ENCODE data around the gene SLIT3.

The SLIT3 gene

GRCh38 chr5:168979135-168979534 is 321.8 kb downstream of the SLIT3 start:
- DNase-seq: no peak

- DNase-seq: no peak
These were observed 322.4 kb downstream of the SLIT3 start for GRCh38 chr5:168978500-168978899.

- DNase-seq: no peak
These were observed 322.9 kb downstream of the SLIT3 start for GRCh38 chr5:168978015-168978414.

- no peak for DNase-seq
These were observed 324.5 kb downstream of the SLIT3 start for GRCh38 chr5:168976311-168976970.

DNA sequence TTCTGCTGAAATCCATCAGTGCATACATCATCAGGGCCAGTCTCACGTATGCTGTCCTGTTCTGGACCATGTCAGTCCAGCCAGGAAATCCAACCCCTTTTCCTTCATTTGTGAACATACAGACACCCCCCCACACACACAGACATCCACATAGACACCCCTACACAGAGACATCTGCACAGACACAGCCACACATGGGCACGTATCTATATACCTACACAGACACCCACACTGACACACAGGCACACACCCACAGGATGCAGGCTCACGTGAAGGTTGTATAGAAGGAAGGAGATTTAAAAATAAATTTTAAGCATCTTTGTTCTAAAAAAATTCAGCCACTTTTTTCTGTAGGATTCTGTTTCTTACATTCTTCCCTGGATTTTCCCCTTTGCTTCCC is 325.6 kb downstream of the SLIT3 start:
- no peak for DNase-seq

DNA sequence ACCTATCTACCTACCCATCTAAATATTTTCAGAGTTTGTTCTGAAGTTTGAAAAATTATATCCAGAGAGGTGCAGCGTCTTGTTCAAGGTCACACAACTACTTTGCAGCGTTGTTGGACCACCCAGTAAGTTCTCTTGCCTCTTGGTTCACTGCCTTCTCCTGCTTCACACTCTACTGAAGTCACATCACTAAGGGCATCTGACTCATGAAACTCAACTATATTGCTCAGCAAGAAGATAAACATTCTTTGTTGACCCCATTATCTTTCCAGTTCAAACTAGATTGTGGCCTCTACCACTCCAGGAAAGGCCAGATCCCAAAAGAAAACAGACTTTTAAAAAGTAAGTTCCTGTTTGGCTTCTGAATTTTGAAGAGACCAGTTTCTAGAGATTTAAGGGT is 326.9 kb downstream of the SLIT3 start:
- no peak for DNase-seq

GRCh38 chr5:168972731-168973130 is 328.2 kb downstream of the SLIT3 start:
- DNase-seq: no peak

- no peak for DNase-seq
These were observed 329.8 kb downstream of the SLIT3 start for GRCh38 chr5:168971100-168971499.

GRCh38 chr5:168969326-168969886 is 331.5 kb downstream of the SLIT3 start:
- DNase-seq: no peak

GRCh38 chr5:168967882-168968620 is 332.9 kb downstream of the SLIT3 start:
- DNase-seq: no peak

DNA sequence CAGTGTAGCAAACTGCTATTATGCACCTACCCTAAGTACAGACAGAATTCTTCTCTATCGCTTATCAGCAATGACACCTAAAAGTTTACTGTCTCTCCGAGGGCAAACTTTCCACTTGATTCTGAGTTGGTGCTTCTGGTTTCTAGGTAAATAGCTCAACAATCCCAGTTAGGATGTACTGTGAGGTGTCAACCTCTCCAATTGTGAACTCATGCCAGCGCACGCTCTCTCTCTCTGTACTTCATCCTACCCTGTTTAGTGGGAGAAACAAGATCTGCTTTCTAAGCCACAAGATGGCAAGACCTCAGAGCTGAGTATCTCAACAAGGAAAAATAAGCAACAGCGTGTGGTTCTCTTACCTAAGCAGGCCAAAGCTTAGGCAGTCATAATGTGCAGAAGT is 335.3 kb downstream of the SLIT3 start:
- no peak for DNase-seq

DNA sequence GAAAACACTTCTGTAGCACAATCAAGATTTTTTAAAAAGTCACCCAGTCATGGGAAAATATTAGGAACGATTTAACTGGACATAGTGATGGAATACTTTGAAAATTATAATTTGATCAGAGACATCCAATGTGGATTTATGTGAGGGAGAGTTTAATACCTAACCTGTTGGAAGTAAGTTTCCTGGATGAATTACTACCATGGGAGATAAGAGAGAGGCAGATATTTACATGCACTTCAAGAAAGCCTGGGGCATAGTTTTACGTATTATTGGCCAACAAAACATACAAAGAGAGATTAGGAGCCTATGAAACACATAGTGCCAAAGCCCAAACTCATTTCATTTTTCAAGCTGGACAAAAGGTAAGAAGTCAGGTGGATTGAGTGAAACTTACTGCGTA is 336.8 kb downstream of the SLIT3 start:
- no peak for DNase-seq

DNA sequence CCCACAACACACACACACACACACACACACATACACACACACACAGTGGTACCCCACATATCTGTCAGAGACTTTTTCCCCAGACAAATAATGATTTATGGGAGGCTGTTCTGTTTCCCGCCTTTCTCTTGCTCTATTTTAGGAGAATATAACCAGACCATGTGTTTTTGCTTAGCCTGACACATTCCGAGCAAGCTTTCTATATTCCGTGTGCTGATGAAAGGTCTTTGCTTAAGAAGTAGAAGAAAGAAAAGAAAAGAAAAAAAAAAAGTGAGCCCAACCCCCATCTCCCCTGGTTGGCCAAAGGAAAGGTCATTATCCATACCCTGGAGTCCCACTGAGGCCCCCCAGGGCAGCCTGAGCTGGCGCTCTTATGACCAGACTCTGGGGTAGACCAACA is 338.6 kb downstream of the SLIT3 start:
- DNase-seq: no peak

DNA sequence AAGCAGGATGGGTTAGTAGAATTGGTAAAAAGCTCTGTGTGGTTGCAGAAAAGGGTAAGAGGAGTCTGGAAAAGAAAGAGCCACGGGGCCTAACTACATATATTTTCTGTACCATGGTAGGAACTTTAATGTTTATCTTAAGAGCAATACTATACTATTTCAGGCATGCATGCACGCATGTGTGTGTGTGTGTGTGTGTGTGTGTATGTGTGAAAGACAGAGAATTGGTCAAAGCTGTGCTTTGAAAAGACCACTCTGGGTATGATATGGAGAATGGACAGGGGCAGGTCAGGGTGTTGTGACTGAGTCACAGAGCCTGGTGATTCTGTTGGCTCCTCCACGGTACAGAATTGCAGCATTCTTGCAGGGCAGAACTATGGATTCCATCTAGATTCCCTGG is 339.3 kb downstream of the SLIT3 start:
- DNase-seq: no peak

DNA sequence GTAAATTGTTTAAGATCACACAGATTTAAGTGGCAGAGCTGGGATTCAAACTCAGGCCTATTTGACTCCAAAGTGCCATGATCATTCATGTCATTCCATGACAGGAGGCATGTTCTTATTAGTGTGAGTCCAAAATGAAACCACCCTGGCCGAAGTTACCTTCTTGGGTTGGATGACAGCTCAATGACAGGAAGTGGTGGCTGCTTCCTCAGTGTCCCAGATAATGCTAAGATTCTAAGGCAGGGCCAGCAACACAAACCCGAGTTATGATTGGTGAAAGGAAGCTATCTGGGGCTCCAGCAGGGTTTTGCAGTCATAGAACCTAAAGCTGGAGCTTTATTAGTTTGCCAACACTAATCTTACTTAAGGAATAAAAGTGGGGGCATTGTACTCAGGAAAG is 340.4 kb downstream of the SLIT3 start:
- DNase-seq: no peak

DNA sequence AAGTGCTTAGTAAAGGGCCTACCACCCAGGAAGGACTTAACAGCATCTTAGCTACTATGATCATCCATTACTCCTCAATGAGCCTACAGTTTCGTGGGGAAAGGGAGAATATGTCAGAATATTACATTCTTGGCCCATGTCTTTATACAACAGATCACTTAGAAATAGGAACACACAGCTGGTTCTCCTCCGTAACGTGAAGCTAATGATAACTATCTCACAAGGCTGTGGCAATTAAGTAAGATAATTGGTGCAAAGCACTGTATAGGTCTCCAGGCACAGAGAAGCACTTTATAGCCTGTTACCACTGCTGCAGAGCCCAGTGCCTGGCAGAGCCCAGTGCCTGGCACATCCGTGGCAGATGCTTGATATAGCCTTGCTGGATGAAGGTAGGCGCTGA is 347.6 kb downstream of the SLIT3 start:
- no peak for DNase-seq

DNA sequence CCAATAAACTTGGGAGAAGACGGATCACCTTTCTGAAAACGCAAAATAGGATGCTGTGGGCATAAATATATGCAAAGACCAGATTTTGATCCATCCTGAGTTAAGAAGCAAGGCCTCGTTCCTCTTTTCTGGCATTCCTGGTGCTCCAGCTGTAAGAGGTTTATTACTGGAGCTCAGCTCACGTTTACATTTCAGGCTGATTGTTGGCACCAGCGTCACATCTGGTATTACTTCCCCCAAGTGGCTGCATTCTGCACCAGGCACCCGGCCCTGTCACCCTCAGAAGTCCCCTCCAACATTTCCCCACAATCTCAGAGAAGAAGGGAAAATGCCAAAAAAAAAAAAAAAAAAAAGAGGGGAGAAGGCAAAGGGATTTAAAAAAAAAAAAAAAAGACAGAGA is 348.7 kb downstream of the SLIT3 start:
- no peak for DNase-seq

- no peak for DNase-seq
These were observed 349.2 kb downstream of the SLIT3 start for GRCh38 chr5:168951769-168952168.

DNA sequence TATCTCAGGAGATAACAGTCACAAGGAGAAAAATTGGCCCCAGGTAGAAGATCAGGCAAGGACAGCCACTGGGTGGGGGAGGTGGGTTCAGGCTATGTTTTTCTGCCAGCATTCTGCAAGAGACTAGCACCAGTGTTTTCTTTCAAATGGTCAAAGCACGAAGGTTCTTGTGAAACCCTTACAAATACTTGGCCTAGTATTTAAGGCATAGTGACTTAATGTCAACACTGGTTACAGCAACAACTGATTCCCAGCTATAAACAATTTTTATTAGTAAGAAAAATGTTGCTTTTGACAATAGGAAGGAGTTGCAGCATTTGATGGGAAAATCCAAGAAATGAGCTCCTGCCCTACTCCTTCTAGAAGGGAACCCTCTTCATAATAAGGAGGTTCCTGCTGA is 349.6 kb downstream of the SLIT3 start:
- DNase-seq: no peak

GRCh38 chr5:168950241-168950951 is 350.5 kb downstream of the SLIT3 start:
- DNase-seq: no peak

- DNase-seq: no peak
These were observed 352.2 kb downstream of the SLIT3 start for GRCh38 chr5:168948746-168949145.

DNA sequence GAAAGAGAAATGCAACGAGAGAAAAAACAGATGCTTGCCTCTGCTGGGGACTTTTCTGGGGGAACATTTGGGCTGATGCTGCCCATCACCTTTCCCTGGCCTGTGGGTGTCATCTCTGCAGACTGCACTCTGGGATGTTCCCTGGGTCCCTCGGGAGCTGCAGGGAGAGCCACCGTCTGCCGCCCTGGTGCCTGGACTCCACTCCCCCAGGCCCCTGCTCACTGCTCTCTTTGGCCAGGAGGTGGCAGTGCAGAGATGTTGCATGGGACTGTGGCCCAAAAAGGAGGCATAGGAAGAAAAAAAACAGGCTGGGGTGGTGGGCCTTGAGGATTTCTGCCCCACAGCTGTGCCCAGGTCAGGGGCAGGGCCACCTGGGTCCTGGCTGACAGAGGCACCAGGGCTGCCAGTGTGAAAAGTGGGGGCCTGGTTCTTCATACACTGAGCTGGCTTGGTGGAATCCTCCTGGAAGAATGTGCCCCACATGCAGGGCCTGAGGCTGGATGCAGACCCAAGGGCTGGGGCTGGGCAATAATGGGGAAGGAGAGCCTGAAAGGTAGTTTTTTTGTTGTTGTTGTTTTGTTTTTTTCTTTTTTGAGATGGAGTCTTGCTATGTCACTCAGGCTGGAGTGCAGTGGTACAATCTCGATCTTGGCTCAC is 353.6 kb downstream of the SLIT3 start:
- peak; percentile 8 for DNase-seq

GRCh38 chr5:168946363-168946762 is 354.6 kb downstream of the SLIT3 start:
- no peak for DNase-seq
